Right renal cortex interstitium (tissue), 3 donors: ENCODE results near the gene SH3BP2. TPM values are rescaled to one million over a fixed set of nuclear protein-coding genes. Genes with fewer than 3 reads are reported as not detected.

Experiments used
- DNase-seq, 3 donors: peaks; one replicate each; pipeline ENCODE4 v3.0.0-alpha.2; 2013; ENCODE audit warnings: low read depth in 3 of 3, low spot score in 2 of 3
- polyA plus RNA-seq, 3 donors: library from polyadenylated mRNA; unstranded; fragments of 120-200 nt; gene quantifications; one replicate each; pipeline ENCODE4 v1.2.1, GENCODE V29; 2013; ENCODE audit not compliant: insufficient read length in 3 of 3

Gene SH3BP2
- polyA plus RNA-seq, 3 donors = 21.7 to 28.4 (median 25.7) TPM

GRCh38 chr4:2847302-2847871, 54.5 kb downstream of the SH3BP2 start:
- no peak for DNase-seq

DNA sequence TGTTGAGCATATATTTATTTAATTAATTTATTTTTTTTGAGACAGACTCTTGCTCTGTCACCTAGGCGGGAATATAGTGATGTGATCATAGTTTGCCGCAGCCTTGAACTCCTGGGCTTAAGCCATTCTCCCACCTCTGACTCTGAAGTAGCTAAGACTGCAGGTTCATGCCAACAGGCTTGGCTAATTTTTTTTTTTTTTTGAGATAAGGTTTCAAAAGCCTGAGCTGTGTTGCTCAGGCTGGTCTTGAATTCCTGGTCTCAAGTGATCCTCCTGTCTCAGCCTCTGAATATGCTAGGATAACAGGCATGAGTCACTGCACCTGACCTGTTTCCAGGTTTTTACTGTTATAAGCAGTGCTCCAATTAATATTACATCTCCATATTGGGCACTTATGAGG, 55.6 kb downstream of the SH3BP2 start:
- DNase-seq = no peak

DNA sequence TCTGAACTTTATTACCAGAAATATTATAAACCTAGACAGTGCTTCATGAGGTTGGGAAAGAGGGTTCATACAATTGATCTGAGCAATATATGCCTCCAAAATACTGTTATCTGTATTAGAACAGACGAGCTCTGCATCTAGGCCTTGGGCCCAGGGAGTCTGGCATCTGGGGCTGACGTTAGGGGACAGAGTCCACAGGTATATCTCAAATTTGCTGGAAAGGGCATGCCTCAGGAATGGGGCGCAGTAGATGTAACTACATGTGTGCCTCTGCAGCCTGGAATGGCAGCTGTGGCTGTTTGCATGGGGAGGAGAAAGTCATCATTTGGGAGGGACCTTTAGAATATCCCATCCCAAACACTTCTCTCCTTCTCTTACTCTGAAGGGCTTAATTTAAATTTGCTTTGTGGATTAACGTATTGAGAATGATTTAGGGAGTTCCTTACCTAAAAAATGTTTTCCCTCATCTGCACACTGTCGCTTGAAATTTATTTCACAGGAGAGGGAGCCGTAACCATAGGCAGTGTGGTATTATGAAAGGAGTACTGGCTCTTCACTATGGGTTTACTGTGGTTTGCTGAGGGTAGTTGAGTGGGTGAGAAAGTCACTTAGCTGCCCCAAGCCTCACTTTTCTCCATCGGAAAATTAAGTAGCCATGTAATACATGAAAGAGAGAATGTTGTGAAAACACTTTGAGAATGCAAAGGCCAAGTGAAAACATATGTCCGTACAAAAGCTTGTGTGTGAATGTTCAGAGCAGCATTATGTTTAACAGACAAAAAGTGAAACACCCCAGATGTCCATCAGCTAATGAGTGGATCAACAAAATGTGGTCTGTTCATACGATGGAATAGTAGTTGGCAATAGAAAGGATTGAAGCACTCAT, 56.6 kb downstream of the SH3BP2 start:
- DNase-seq = no peak

DNA sequence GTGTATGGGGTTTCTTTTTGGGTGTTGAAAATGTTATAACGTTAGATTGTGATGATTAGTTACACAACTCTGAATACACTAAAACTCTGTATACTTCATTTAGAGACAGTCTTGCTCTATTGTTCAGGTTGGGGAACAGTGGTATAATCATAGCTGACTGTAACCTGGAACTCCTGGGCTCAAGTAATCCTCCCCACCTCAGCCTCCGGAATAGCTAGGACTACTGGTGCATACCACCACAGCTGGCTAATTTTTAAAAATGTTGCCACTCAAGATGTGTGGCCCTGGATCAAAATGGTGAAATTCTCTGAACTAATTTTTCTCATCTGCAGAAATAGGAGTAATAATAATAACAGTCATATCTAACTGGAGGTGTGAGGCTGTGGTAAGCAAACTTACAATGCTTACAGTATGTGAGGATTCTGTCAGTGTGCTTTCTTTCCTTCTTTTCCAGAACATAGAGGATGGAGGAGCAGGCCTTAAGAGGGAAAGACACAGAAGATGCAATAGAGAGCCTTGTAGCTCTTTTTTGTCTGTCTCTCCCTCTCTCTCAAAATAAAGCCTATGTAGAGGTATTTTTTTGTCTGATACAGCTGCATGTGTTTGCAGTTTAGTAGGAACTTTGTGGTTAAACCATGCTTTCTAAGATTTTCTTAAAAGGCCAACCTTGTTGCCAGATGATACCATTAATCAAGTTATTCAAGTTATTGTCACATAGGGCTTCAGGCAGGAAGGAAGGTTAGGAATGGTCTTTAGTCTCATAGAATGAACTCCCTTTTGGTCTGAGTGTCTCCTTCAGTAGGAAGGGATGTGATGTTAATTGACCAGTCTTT, 58.3 kb downstream of the SH3BP2 start:
- no peak for DNase-seq

DNA sequence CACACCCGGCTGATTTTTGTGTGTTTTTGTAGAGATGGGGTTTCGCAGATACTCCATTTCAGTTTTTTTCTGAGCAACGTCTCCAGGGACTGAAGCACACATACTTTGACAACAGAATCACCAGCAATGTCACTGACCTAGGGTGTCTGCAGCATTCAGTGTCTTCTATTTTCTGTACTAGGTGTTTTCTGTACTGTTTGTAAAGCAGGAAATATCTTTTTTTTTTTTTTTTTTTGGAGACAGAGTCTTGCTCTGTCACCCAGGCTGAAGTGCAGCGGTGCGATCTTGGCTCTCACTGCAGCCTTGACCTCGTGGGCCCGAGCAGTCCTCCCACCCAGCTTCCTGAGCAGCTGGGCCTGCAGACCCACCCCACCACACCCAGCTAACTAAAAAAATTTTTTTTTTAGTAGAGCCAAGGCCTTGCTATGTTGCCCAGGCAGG, 59.6 kb downstream of the SH3BP2 start:
- no peak for DNase-seq

DNA sequence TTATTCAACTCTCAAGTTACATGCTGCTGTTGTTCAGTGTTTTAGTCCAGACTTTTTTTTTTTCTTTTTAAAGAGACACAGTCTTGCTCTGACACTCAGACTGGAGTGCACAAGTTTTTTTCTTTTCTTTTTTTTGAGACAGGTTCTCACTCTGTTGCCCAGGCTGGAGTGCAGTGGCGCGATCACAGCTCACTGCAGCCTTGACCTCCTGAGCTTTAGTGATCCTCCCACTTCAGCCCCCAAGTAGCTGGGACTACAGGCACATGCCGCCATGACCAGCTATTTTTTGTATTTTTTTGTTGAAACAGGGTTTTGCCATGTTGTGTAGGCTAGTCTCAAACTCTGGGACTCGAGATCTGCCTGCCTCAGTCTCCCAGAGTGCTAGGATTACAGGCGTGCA, 62.7 kb downstream of the SH3BP2 start:
- no peak for DNase-seq

DNA sequence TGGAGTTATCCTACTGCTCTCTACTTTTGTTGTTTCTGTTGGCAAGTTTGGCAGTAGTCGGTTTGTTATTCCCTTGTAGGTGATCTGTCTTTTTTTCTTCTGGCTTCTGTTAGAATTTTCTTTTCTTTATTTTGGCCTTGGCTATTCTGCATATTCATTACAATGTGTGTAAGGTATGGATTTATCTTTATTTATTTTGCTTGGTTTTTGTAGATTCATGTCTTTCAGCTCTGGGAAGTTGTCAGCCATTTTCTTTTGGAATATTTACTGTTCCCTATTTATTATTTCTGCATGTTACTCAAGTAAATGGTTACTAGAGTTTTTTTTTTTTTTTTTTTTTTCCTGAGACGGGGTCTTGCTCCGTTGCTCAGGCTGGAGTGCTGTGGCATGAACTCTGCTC, 63.4 kb downstream of the SH3BP2 start:
- no peak for DNase-seq

DNA sequence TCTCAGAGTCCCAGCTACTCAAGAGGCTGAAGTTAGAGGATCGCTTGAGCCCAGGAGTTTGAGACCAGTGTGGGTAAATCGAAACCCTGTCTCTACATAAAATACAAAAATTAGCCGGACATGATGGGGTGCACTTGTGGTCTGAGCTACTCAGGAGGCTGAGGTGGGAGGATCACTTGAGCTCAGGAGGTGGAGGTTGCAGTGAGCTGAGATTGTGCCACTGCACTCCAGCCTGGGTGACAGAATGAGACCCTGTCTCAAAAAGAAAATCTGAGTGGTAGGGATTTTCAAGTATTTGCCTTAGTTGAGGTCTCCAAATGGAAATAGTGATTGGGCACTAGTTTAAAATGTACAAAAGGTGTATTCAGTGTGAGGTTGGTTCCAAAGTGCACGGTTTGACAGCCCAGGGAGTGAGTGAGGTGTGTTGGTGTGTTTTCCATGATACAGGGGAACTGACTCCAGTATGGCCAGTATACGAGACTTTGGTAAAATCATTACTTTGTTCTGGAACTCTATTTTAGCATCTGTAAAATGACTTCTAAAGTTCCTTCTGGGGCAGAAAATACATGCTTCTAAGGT, 64.6 kb downstream of the SH3BP2 start:
- no peak for DNase-seq

DNA sequence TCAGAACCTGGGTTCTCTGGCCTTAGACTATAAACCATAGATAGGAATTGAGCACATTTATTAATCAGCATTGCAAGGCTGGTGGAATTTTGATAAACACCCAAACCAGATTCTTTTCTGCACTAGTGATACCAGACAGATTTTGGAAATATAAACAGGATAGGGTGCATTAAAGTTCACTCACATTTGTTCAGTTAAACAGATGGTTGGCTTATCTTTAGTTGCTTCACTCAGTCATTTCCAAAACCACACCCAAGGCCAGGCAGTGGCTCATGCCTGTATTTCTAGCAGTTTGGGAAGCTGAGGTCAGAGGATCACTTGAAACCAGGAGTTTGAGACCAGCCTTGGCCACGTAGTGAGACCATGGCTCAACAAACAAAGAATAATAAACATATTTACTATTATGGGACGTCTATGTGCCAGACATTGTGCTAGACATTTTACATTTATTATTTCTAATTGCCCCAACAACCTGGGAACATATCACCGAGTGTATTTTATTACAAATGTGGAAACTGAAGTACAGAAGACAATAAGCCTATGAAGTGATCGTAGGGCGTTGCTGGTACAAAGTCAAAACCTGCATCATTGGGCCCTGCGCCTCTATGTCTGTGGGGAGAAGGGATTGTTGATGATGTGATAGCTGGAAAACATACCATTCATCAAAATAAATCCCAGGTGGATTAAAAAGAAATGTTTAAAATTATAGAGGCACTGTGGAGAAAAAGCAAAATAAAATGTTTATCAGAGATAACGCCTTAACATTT, 65.7 kb downstream of the SH3BP2 start:
- DNase-seq = no peak

DNA sequence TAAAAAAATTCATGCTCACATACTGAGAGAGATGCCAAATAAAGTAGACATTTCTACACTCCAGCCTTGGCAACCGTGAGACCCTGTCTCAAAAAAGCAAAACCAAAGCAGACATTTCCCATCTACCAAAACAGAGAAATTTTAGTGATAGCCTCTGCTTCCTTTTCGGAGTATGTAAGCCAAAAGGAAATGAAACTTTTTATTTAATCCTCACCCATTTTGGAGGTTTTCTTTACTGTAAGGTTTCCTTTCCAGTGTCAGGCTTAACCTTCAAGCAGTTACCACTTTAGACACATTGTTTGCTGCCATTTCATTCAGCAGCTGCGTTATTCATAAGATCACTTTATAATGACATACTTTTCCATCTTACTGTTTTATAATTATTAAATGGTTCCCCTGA, 66.6 kb downstream of the SH3BP2 start:
- no peak for DNase-seq

GRCh38 chr4:2860391-2861348, 67.8 kb downstream of the SH3BP2 start:
- DNase-seq = no peak

DNA sequence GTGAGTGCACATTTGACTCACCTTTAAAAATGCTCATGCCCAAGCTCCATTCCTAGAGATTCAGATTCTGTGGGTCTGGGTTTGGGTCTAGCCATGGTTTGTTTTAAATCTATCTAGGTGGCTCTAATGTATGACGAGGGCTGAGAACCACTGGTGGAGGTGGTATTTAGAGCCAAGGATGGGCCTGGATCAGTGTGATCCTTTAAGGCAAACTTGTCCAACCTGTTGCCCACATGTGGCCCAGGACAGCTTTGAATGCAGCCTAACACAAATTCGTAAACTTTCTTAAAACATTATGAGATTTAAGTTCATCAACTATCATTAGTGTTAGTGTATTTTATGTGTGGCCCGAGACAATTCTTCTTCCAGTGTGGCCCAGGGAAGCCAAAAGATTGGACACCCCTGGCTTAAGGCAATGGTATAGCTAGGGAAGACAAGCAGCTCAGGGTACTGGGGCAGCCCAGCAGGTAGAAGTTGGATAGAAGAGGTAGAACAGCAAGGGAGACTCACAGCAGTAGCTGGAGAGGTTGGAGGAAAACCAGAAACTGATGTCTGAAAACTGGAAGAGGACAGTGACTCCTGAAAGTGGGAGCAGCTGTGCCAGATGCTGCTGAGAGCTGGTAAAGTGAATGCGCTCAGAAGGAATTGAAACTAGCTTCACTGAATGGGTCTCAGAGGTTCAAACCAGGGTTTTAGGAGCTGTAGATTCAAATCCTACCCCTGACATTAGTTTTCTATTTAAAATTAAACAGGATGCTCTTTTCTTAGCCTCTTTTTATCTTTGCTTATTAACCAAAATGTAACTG, 68.9 kb downstream of the SH3BP2 start:
- no peak for DNase-seq

- no peak for DNase-seq
Measured at GRCh38 chr4:2862528-2862927, 69.6 kb downstream of the SH3BP2 start.

GRCh38 chr4:2863649-2864048, 70.8 kb downstream of the SH3BP2 start:
- DNase-seq = no peak

- no peak for DNase-seq
Measured at GRCh38 chr4:2865196-2865780, 72.4 kb downstream of the SH3BP2 start.

DNA sequence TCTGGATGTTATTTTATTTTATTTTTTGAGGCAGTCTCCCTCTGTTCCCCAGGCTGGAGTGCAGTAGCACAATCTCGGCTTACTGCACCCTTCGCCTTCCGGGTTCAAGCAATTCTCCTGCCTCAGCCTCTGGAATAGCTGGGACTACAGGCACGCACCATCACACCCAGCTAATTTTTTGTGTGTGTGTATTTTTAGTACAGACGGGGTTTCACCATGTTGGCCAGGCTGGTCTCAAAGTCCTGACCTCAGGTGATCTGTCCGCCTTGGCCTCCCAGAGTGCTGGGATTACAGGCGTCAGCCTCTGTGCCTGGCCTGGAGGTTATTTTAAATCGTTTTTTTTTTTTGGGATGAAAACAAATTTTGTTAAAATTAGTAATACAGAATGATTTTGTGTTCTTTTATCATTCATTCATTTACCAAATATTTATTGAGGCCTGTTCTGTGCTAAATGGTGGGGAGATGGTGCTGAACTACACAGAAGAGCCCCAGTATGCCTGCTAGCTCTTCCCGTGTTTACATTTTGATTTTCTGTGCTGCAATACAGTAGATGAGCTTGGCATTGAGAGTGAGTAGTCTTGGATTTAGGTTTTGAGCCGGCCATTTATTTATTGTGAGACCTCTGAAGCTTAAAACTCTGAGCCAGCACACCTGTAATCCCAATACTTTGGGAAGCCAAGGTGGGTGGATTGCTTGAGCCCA, 73.4 kb downstream of the SH3BP2 start:
- DNase-seq = no peak

- no peak for DNase-seq
Measured at GRCh38 chr4:2866891-2867290, 74.0 kb downstream of the SH3BP2 start.
